Amniotic stem cell (primary cell): ENCODE results near the gene ABCF2.

ENCODE experiments used
- DNase-seq: peaks from one replicate; lab custom pipeline; 2025; lab: John Stamatoyannopoulos, UW

The ABCF2 gene

DNA sequence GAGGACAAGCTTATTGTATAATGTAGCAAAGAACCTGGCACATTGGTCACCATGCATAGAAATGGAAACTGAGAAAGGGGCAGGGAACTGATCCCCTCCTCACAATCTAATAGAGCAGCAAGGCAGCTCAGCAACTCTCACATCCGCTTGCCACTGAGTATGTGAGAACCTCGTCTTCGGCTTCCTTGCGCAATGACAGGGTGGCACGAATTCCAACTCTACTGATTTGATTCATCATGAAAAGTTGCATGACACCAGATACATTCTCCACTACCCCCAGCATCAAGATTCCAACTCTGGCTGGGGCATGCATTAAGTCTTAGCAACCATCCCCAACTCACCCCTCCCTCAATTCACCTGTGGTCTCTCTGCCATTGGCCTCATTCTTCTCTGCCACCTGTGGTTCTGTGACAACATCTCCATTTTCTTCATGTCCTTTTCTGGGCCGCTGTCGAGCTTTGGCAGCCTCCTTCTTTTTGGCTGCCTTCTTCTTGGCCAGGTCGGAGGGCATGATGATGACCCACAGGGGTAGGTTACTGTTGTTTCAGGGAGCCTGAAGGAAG is 976 bp downstream of the ABCF2 start:
- DNase-seq = no peak

DNA sequence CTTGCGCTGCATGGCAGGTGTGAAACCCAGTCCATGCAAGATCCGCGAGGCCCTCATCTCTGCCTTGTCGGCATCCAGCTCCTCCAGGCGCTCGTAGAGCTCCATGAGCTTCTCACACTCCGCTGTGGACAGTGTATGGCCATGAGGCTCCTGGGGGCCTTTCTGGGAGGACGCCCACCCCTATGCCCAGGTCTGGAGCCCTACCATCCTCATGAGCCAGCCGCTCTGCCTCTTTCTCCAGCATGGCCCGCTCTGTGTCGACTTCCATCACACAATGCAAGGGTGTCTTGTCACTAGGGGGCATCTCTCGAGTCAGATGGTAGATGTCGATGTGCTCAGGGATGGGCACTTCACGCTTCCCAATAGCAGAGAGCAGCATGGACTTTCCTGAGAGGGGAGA is 3.3 kb downstream of the ABCF2 start:
- DNase-seq = no peak

- DNase-seq = no peak
These were observed 8.8 kb downstream of the ABCF2 start for GRCh38 chr7:151218170-151218569.

- no peak for DNase-seq
These were observed 11.6 kb downstream of the ABCF2 start for GRCh38 chr7:151215396-151215795.

GRCh38 chr7:151213826-151214225 is 13.2 kb downstream of the ABCF2 start:
- no peak for DNase-seq

- no peak for DNase-seq
These were observed 14.4 kb downstream of the ABCF2 start for GRCh38 chr7:151212626-151213025.

DNA sequence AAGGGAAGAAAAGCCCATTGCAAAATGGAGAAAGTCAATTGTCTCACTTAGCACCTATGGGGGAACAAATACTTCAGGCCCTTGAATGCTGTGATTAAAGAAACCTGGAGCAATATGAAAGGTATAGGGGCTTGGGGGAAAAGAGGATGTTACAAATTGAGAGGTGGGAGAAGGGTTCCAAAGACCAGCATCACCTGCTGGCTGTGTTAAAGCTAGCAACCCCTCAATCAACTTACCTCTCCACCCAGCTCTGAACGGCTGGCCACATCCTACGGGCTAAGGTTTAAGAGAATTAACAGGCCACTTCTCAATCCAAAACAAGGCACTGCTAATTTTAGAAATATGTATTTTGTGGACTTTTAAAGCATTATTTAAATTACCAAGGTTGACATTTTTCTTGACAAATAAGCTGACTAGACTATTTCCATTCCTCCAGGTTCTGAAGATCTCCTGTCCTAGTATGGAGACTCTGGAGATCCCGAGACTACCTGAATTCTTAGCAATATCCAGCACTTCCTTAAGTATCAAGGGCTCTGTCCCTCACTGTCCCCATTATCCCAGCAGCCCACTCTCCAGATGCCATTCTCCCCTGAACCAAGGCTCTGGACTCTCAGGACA is 15.7 kb downstream of the ABCF2 start:
- DNase-seq = no peak

DNA sequence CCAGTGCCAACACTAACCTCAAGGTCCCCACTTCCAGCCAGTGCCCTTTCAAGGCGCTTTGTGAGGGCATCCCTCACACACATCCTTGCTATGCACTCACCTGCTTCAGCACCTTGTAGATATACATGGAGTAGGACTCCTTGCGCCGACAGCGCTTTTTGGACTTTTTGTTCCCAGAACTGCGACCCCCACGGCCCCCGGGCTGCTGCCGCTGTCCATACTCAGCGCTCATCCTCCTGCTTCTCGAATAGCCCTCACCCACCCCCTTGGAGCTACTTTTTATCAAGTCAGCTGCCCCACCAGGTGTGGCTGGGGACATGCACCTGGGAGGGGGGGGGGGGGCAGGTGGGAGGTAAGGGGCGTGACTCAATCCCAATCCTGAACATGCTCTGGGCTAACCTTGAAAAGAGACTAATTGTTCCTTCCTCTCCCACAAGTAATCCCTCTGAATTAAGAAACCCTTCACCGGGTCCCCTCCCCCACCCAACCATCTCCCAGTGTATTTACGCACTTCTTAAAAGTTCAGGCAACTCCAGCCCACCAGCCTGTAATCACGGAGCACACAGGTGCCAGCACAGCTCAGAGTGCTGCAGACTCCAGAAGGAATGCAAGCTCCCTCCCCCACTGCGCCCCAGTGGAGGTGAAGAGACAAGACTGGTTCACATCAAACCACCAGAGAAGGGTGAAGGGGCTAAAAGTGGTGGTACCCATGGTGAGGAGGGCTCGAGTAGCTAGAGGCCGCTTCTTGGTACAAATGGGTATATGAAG is 16.7 kb downstream of the ABCF2 start, which contains the start of gene H2BK1:
Gene H2BK1, minus strand, starts transcription at position 402 of the 768 bp plus-strand sequence. Its CDS starts 170 bp downstream, at position 232.
- no peak for DNase-seq

DNA sequence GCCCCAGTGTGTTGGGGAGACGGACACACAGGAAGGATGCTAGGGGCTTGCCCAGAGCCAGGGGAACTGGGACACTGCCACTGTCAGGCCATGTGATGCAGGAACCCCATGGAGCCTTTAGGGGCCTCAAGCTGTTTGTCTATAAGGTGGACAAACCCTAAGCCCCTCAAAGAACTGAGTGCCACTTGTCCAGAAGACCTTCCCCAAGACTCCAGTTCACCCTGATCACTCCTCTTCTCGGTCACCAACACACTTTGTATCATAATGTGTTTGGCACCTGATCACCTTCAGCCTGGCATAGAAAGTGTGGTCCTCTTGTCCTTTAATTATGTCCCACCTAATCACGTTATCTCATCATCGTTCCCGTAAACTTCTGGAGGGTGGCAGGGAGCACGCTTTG is 17.4 kb downstream of the ABCF2 start:
- no peak for DNase-seq

- DNase-seq = no peak
These were observed 18.6 kb downstream of the ABCF2 start for GRCh38 chr7:151208253-151208862.

GRCh38 chr7:151207804-151208203 is 19.2 kb downstream of the ABCF2 start:
- no peak for DNase-seq

DNA sequence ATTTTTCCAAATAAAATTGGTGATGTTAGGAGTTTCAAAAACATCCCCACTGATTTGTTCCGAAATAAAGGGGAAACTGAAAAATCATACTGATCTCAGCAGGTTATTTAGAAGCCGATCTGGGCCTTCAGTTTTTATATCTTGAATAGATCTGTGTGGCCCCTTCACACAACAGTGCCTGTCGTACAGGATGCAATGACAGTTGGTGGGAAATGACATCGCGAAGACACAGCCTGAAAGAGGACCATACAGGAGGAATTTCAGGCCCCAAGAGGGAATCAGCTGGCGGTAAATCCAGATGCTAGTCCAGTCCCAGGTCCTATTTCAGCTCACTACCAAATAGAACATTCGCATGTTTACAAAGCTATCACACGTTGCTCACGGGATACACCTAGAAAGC is 19.7 kb downstream of the ABCF2 start:
- no peak for DNase-seq

- no peak for DNase-seq
These were observed 20.1 kb downstream of the ABCF2 start for GRCh38 chr7:151206914-151207313.

DNA sequence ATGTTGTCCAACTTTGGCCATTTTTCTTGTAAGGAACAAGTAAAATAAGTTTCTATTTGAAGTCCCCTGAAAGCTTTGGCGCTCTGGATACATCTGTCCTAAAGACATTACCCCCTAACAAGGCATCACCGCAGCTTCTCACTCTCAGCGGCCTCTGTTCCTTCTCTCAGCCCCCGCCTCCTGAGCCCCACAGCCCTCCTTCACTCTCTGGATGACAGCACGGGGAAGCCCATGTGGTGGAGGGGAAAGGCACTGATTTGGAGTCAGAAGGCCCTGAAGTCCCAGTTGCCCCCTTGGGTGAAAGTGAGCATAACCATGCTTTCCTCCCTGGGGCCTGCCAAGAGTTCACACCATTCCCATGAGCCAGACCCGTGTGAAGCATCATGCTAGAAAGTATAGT is 21.3 kb downstream of the ABCF2 start:
- DNase-seq = no peak

DNA sequence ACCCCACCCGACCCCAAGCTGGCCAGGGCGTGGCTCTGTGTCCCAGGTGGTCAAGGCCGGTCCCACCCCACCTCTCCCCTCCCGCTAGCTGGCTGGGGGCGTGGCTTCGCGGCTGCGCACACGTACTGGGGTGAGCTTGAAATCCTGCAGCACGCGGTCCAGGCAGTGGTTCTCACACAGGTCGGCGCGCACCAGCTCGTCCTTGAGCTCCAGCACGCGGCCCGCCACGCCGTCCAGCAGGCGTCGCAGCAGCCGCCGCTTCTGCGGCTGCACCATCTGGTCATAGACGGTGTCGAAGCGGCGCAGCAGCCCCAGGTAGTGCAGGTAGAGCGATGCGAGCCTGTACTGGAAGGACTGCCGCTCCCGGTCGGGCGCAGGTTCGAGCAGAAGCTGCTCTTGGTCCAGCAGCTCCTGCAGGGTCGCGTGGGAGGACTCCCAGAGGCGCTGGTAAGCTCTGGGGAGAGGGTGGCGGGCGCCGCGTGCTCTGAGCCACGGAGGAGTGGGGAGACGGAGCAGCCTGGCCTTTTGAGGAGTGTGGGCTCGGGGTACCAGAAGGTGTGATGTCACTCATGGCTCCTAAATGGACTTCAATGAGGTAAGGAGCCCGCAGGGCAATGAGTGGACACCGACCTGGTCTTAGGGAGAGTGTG is 22.5 kb downstream of the ABCF2 start:
- DNase-seq = no peak

DNA sequence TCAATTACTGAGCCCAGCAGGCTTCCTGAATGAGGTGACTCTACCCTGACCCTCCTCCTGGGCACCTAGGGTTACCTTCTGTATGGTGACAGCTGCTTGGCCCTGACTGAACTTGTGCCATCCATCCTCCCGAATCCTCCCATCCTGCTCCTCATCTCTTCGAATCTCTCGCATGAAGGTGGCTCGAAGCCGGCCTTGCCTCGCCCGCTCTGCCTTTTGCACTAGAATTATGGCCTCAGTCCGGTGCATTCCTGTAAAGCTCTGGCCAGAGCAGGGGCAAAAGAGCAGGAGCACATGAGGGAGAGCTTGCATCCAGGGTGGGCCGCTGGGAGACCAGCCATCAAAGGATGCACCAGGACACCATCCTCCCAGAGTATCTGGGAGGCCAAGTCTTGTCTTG is 24.2 kb downstream of the ABCF2 start:
- DNase-seq = no peak

DNA sequence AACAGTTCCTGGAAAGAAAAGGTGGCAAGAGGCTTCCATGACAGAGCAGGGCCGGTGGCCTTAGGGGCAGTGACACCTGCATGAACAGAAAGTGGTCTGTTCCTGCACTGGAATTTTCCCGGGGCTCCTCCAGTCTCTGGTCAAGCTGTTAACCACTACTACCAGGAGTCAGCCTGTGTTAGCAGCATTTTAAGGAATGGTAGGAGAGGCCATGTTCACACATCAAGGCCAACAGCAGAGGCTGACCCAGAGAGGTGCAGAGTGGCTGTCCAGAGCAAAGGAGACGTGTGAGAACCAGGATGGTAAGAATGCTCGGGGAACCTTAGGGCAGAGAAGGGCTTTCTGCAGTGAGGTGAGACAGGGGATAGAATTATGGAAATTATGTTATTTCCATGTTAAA is 25.3 kb downstream of the ABCF2 start:
- DNase-seq = no peak

GRCh38 chr7:151201344-151201743 is 25.7 kb downstream of the ABCF2 start:
- DNase-seq = no peak

- no peak for DNase-seq
These were observed 27.8 kb downstream of the ABCF2 start for GRCh38 chr7:151198945-151199848.

DNA sequence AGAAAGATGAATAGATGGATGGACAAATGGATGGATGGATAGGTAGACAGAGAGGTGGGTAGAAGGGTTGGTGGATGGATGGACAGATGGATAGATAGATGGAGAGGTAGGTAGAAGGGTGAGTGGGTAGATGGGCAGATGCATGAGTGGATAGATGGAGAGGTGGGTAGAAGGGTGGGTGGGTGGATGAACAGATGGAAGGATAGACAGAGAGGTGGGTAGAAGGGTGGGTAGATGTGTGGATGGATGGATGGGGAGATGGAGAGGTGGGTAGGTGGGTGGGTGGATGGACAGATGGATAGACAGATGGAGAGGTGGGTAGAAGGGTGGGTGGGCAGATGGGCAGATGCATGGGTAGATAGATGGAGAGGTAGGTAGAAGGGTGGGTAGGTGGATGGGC is 29.1 kb downstream of the ABCF2 start:
- DNase-seq = no peak
